Tibial nerve (tissue), 4 donors: ENCODE measurements around the gene ABLIM2. TPM values are rescaled to one million over a fixed set of nuclear protein-coding genes. Genes with fewer than 3 reads are reported as not detected.

Experiments used
- DNase-seq, 2 donors: peaks; one replicate each; pipeline ENCODE4 v3.0.0-alpha.2; 2019; ENCODE audit warnings: low spot score in 2 of 2
- H3K27ac ChIP-seq, 4 donors: fragments of 200-600 bp; sonication (generic) in 3 of 4; one replicate each; pipeline ENCODE4 v1.5.1; 2017 to 2019; ENCODE audit warnings: mild to moderate bottlenecking in 1 of 4
- H3K27me3 ChIP-seq, 2 donors: fragments of 200-600 bp; sonication (generic) in 1 of 2; one replicate each; pipeline versions ENCODE4 v1.5.1 to v1.6.0; 2017 to 2019
- H3K36me3 ChIP-seq, 3 donors: fragments of 200-600 bp; sonication (generic); one replicate each; pipeline ENCODE4 v1.5.1; 2018 to 2019
- H3K4me1 ChIP-seq, 4 donors: fragments of 200-600 bp; sonication (generic) in 3 of 4; one replicate each; pipeline ENCODE4 v1.5.1; 2017 to 2019
- H3K4me3 ChIP-seq, 4 donors: fragments of 200-600 bp; sonication (generic) in 3 of 4; one replicate each; pipeline ENCODE4 v1.5.1; 2017 to 2019; ENCODE audit warnings: mild to moderate bottlenecking in 1 of 4, moderate library complexity in 1 of 4
- H3K9me3 ChIP-seq, 4 donors: fragments of 200-600 bp; sonication (generic) in 3 of 4; one replicate each; pipeline ENCODE4 v1.5.1; 2017 to 2019
- CTCF ChIP-seq, 5 experiments: fragments of 200-600 bp in 3 of 5; fragments of 450-650 bp in 2 of 5; sonication (generic) in 3 of 5; IDR thresholded peaks; one replicate each; pipeline ENCODE4 v1.5.1; 2016 to 2019; ENCODE audit warnings: antibody characterized with exemption in 5 of 5, mild to moderate bottlenecking in 3 of 5, moderate library complexity in 2 of 5
- EP300 ChIP-seq, 2 donors: sonication (generic); formaldehyde crosslinking; IDR thresholded peaks; one replicate each; pipeline ENCODE4 v1.6.1; 2017; ENCODE audit warnings: antibody characterized with exemption in 2 of 2, mild to moderate bottlenecking in 1 of 2
- POLR2A ChIP-seq, 2 donors: fragments of 450-650 bp; IDR thresholded peaks; one replicate each; pipeline ENCODE4 v1.6.1; 2017; ENCODE audit warnings: antibody characterized with exemption in 2 of 2, mild to moderate bottlenecking in 2 of 2, moderate library complexity in 2 of 2
- WGBS, 2 donors: methylation state at CpG; one replicate each; pipeline ENCODE4 v1.1.5; 2018; 5-methylcytosine and 5-hydroxymethylcytosine counted together
- total RNA-seq, 4 donors: library from RNA; depleted of rRNA; stranded (reverse); fragments of >200 nt; gene quantifications; one replicate each; pipeline ENCODE4 v1.1.0, GENCODE V29; 2016

The ABLIM2 gene
- total RNA-seq, 4 donors from 2014 or later = 29.1 to 125 (median 41.7) TPM

GRCh38 chr4:8039290-8039689 is 119.3 kb downstream of the ABLIM2 start:
- Histone ChIP-seq H3K27ac (no peak overlapping the region), H3K9me3 (no peaks in the 10 kb centered on the region), H3K36me3 (peaks cover 0 to 9% (median 0%) of the 10 kb centered on the region in 3 donors), H3K4me3 (no peak overlapping the region), H3K27me3 (no peaks in the 10 kb centered on the region), H3K4me1 (peaks cover 0 to 7% (median 0%) of the 10 kb centered on the region in 4 donors)
- no peak for DNase-seq
- 31 to 45% methylated on average over 5 to 6 of the region's 6 CpGs for WGBS, 2 donors
- TF ChIP-seq POLR2A (IDR thresholded peaks at IDR 0.05) (no peak), CTCF (IDR thresholded peaks at IDR 0.05) (no peak), EP300 (IDR thresholded peaks at IDR 0.05) (no peak)

GRCh38 chr4:8038719-8039251 is 119.8 kb downstream of the ABLIM2 start:
- H3K4me3 ChIP-seq = no peak overlapping the region
- H3K9me3 ChIP-seq = no peaks in the 10 kb centered on the region
- no peak overlapping the region for H3K27ac ChIP-seq
- H3K27me3 ChIP-seq = no peaks in the 10 kb centered on the region
- peaks cover 0 to 7% (median 0%) of the 10 kb centered on the region in 4 donors for H3K4me1 ChIP-seq
- peaks cover 0 to 4% (median 0%) of the 10 kb centered on the region in 3 donors for H3K36me3 ChIP-seq
- no peak for DNase-seq
- TF ChIP-seq CTCF (IDR thresholded peaks at IDR 0.05) (no peak), EP300 (IDR thresholded peaks at IDR 0.05) (no peak), POLR2A (IDR thresholded peaks at IDR 0.05) (no peak)
- 70 to 74% methylated on average over 7 of the region's 7 CpGs for WGBS, 2 donors

- H3K27ac ChIP-seq = no peak overlapping the region
- TF ChIP-seq EP300 (IDR thresholded peaks at IDR 0.05) (no peak), CTCF (IDR thresholded peaks at IDR 0.05) (no peak)
- peaks cover 0 to 7% (median 0%) of the 10 kb centered on the region in 4 donors for H3K4me1 ChIP-seq
- H3K27me3 ChIP-seq = no peaks in the 10 kb centered on the region
- no peak overlapping the region for H3K4me3 ChIP-seq
- no peaks in the 10 kb centered on the region for H3K36me3 ChIP-seq
- 72 to 83% methylated on average over 2 of the region's 2 CpGs for WGBS, 2 donors
- no peaks in the 10 kb centered on the region for H3K9me3 ChIP-seq
- DNase-seq = no peak
Observed at GRCh38 chr4:8038083-8038482, 120.5 kb downstream of the ABLIM2 start.

- TF ChIP-seq POLR2A (IDR thresholded peaks at IDR 0.05) (no peak), EP300 (IDR thresholded peaks at IDR 0.05) (no peak), CTCF (IDR thresholded peaks at IDR 0.05) (no peak)
- DNase-seq = no peak
- WGBS, 2 donors = 74 to 81% methylated on average over 7 of the region's 7 CpGs
Observed at GRCh38 chr4:8037150-8037769, 121.4 kb downstream of the ABLIM2 start.

GRCh38 chr4:8035371-8035780 is 123.2 kb downstream of the ABLIM2 start:
- no peak overlapping the region for H3K27ac ChIP-seq
- peaks cover 0 to 6% (median 0%) of the 10 kb centered on the region in 3 donors for H3K36me3 ChIP-seq
- H3K27me3 ChIP-seq = no peaks in the 10 kb centered on the region
- peaks cover 0 to 7% (median 0%) of the 10 kb centered on the region in 4 donors for H3K4me1 ChIP-seq
- DNase-seq = no peak
- no peaks in the 10 kb centered on the region for H3K9me3 ChIP-seq
- no peak overlapping the region for H3K4me3 ChIP-seq
- TF ChIP-seq CTCF (IDR thresholded peaks at IDR 0.05) (no peak), EP300 (IDR thresholded peaks at IDR 0.05) (no peak), POLR2A (IDR thresholded peaks at IDR 0.05) (no peak)
- WGBS, 2 donors = 46 to 52% methylated on average over 13 of the region's 13 CpGs

More at GRCh38 chr4:8037150-8037769, 121.4 kb downstream of the ABLIM2 start:
- no peaks in the 10 kb centered on the region for H3K27me3 ChIP-seq
- H3K4me1 ChIP-seq = peaks cover 0 to 7% (median 0%) of the 10 kb centered on the region in 4 donors
- H3K36me3 ChIP-seq = no peaks in the 10 kb centered on the region
- H3K9me3 ChIP-seq = no peaks in the 10 kb centered on the region
- no peak overlapping the region for H3K27ac ChIP-seq
- no peak overlapping the region for H3K4me3 ChIP-seq
